ENCODE results near the gene TLL1.

TLL1 gene

DNA sequence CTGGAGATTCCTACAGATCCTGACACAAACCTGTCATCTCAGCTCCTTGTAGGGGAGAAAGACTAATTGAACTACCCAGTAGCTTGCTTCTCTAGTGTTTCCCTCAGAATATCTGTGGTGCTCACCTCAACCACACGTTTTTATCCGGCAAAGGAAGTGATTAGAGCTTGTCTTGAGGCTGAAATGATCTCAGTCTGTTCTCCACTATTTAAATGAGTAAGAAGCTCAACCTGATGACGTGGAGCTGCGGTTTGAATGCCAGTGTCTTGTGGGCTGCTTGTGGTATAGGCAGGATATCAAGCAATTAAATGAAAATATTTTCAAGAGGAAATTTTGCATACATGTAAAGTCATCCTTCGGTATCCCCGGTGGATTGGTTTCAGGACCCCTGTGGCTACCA lies 270.2 kb downstream of the TLL1 start:
- DNase-seq (ENCODE audit: low read depth in 1 of 2, low spot score in 1 of 2): no peak

DNA sequence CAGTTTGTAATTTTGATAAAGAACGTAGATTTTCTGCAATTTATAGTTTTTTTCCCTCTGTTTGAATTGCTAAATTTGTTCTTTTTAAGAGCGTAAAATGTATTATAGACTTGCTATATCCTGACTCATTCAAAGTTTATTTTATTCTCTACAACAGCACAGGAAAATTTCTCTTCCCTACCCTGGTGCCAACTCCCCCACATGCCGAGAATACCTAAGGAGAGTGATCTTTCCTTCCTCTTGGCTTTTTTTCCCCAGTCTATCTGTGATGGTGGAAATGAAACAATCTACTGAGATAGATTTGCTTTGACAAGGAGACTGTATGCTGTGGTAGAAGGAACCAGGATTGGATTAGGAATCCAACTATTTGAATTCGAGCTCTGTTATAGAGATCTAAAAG lies 271.6 kb downstream of the TLL1 start:
- no peak for DNase-seq (ENCODE audit: low read depth in 1 of 2, low spot score in 1 of 2)

DNA sequence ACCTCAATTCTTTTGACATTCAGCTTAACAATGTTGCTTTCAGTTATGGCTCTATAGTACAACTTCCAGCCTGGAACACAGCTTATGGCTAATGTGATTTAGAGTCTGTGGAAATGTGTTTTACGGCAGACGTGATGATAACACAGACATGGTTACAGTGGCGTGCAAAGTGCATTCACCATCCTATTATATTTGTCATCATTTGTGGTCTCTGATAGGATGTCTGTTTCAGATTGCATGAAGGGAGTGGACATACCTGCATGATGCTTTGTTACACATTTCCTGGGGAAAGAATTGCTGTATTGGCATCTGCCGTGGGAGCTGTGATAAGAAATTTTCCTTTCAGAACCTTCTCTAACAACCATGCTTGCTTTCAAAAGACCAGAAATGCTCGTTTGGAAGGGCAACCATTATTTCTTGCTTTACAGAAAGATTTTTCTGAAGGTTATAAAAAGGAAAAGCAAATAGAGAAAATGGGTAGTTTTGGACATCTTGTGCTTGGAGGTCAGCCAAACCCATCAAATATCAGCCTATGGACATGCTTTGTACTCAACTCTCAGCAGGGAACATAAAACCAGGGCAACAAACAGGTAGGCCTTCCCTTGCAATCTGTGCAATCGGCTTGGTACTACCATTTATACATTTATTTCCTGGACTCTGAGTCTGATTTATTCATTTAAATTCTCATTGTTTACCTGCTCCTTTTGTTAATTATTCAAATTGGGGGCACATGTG lies 273.9 kb downstream of the TLL1 start:
- DNase-seq (ENCODE audit: low read depth in 1 of 2, low spot score in 1 of 2): no peak

Measured in stimulated activated CD4-positive, alpha-beta T cell treated with anti-CD3 and anti-CD28 coated beads, Interleukin-15, amount 100 ng/mL, for 1 hour (primary cell).